Parathyroid adenoma (tissue), 2 donors: ENCODE results near the gene CPXM1.

ENCODE experiments used
- H2AFZ ChIP-seq: fragments of 300-600 bp; sonication (generic); one replicate; pipeline ENCODE4 v1.7.0; 2017; ENCODE audit warnings: antibody characterized with exemption, mild to moderate bottlenecking
- H3K27ac ChIP-seq: fragments of 300-600 bp; sonication (generic); one replicate; pipeline ENCODE4 v1.7.0; 2017
- H3K27me3 ChIP-seq: fragments of 300-600 bp; sonication (generic); one replicate; pipeline ENCODE4 v1.7.0; 2017; ENCODE audit warnings: low read length; ENCODE audit not compliant: control insufficient read depth, insufficient read depth
- H3K36me3 ChIP-seq: fragments of 300-600 bp; sonication (generic); one replicate; pipeline ENCODE4 v1.7.0; 2017; ENCODE audit warnings: low read length; ENCODE audit not compliant: control insufficient read depth, insufficient read depth
- H3K4me1 ChIP-seq: fragments of 300-600 bp; sonication (generic); one replicate; pipeline ENCODE4 v1.7.0; 2017; ENCODE audit warnings: control low read depth
- H3K4me2 ChIP-seq: fragments of 300-600 bp; sonication (generic); one replicate; pipeline ENCODE4 v1.7.0; 2017; ENCODE audit warnings: low read length
- H3K4me3 ChIP-seq: fragments of 300-600 bp; sonication (generic); one replicate; pipeline ENCODE4 v1.7.0; 2017; ENCODE audit warnings: low read depth, low read length
- H3K79me2 ChIP-seq: fragments of 300-600 bp; sonication (generic); one replicate; pipeline ENCODE4 v1.7.0; 2017; ENCODE audit warnings: control low read depth
- H3K9ac ChIP-seq: fragments of 300-600 bp; sonication (generic); one replicate; pipeline ENCODE4 v1.7.0; 2017; ENCODE audit warnings: mild to moderate bottlenecking
- H3K9me3 ChIP-seq: fragments of 300-600 bp; sonication (generic); one replicate; pipeline ENCODE4 v1.7.0; 2017; ENCODE audit warnings: low read length; ENCODE audit not compliant: control insufficient read depth
- CTCF ChIP-seq: fragments of 300-600 bp; sonication (generic); IDR thresholded peaks from one replicate; pipeline ENCODE4 v1.7.0; 2017; ENCODE audit warnings: antibody characterized with exemption, mild to moderate bottlenecking
- donor health status: primary hyperparathyroidism.

CPXM1 gene

DNA sequence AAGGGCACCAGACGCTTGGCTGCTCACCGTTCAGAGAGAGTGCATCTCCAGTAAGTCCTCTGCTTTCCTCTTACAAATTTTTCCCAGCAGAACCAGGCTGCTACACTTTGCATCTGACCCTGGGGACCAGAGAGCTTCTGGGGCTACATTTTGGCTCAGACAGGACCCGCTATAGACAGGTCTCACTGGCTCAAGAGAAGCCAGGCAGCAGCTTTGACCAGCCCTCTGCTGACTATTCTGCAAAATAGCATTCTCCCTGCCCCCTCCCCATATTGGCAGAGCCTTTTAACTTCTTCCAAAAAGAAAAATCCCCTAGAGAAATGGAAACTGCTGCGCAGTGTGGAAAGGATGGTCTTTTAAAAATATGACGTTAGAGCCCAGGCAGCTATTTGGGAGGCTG, 37.2 kb downstream of the CPXM1 start:
- no peak for TF ChIP-seq CTCF
- H3K79me2 ChIP-seq, result no peaks in the 10 kb centered on the region
- peaks cover under 1% of the 10 kb centered on the region for H3K4me1 ChIP-seq
- H3K27ac ChIP-seq, result no peak overlapping the region
- no peak overlapping the region for H3K4me3 ChIP-seq
- no peaks in the 10 kb centered on the region for H3K27me3 ChIP-seq
- no peaks in the 10 kb centered on the region for H3K9me3 ChIP-seq
- no peaks in the 10 kb centered on the region for H3K36me3 ChIP-seq
- no peak overlapping the region for H3K9ac ChIP-seq
- H3K4me2 ChIP-seq, result no peak overlapping the region
- no peak overlapping the region for H2AFZ ChIP-seq

DNA sequence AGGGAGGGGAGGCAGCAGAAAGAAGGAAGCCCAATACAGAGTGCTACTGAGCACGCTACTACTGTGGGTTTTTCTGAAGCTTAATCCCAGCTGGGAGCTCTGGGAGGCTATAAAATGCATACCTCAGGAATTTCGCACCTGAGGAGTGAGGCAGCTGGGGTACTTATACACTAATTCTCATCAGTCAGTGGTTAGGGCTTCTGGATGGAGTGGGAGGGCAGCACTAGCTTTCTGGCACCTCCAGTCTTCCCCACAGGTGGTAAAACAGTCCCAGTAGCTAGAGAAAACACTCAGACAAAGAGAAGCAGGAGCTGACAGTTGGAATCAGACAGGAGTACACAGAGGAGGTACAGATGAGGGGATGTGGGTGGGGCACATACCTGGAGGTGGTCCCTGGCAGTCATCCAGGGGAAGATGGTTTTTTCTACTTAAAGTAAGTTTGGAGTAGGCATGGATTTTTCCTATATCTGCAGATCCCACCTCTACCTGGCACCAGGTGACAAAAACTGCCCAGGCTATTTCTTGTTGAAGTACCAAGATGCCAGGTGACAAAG, 37.8 kb downstream of the CPXM1 start:
- Histone ChIP-seq H3K4me1 (no peaks in the 10 kb centered on the region), H3K27ac (no peak overlapping the region), H3K9me3 (no peaks in the 10 kb centered on the region), H3K9ac (no peak overlapping the region), H2AFZ (no peak overlapping the region), H3K79me2 (no peaks in the 10 kb centered on the region), H3K4me3 (no peak overlapping the region), H3K4me2 (no peak overlapping the region), H3K36me3 (no peaks in the 10 kb centered on the region), H3K27me3 (no peaks in the 10 kb centered on the region)
- TF ChIP-seq CTCF, result no peak

GRCh38 chr20:2761885-2762284, 38.5 kb downstream of the CPXM1 start:
- H2AFZ ChIP-seq, result no peak overlapping the region
- H3K27me3 ChIP-seq, result no peaks in the 10 kb centered on the region
- no peak for TF ChIP-seq CTCF

DNA sequence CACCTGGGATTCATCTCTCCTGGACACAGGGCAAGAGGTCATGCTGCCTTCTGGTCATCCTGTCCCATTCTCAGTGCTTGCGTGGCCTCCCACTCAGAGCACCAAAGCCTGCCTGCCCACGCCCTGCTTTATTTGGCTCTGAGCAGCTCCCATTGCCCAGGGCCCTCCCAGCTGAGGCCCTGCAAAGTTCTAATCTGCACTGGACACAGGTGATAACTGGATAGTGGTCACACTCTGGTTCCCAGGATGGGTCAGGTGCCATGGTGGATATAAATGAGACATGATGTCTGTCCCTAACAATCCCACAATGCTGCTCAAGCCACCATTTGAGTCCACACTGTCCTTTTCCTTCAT, 39.5 kb downstream of the CPXM1 start:
- Histone ChIP-seq H3K79me2 (no peaks in the 10 kb centered on the region), H2AFZ (no peak overlapping the region), H3K27me3 (no peaks in the 10 kb centered on the region), H3K4me1 (no peaks in the 10 kb centered on the region), H3K9me3 (no peaks in the 10 kb centered on the region), H3K4me3 (no peak overlapping the region), H3K36me3 (no peaks in the 10 kb centered on the region), H3K9ac (no peak overlapping the region), H3K27ac (no peak overlapping the region), H3K4me2 (no peak overlapping the region)
- no peak for TF ChIP-seq CTCF

More at GRCh38 chr20:2761885-2762284, 38.5 kb downstream of the CPXM1 start:
- no peaks in the 10 kb centered on the region for H3K36me3 ChIP-seq
- H3K79me2 ChIP-seq, result no peaks in the 10 kb centered on the region
- H3K27ac ChIP-seq, result no peak overlapping the region
- no peaks in the 10 kb centered on the region for H3K4me1 ChIP-seq
- no peaks in the 10 kb centered on the region for H3K9me3 ChIP-seq
- H3K4me3 ChIP-seq, result no peak overlapping the region
- H3K9ac ChIP-seq, result no peak overlapping the region
- H3K4me2 ChIP-seq, result no peak overlapping the region

DNA sequence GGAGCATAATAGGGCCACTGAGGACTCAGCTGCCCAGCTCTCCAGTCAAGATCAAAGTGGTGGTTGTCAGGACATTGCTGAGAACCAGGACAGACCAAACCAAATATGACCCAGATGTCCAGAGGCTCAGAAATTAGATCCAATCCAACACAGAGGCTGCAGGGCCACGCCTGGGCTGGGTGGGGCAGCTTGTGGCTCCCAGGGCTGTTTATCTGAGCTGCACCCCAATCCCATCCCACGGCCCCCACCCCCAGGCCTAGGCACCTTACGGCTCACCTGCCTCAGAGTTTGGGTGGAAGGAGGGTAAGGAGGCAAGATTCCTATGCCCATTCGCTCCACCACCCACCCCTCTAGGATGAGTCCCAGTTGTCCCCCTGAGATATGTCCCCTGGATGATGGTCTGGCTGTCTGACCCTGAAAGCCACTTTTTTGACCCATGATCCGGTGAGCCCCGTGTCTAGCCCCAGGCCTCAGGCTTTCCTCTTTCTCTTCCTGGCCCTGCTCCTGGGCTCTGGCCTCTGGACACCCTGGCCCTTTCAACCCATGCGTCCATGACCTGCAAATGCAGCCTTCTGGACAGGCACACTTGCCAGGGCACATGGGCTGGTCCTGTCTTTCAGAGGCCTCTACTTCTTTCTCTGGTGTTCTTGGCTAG, 40.0 kb downstream of the CPXM1 start:
- H3K79me2 ChIP-seq, result no peaks in the 10 kb centered on the region
- no peaks in the 10 kb centered on the region for H3K9me3 ChIP-seq
- H3K27ac ChIP-seq, result no peak overlapping the region
- H3K27me3 ChIP-seq, result no peaks in the 10 kb centered on the region
- no peaks in the 10 kb centered on the region for H3K36me3 ChIP-seq
- no peaks in the 10 kb centered on the region for H3K4me1 ChIP-seq
- H3K9ac ChIP-seq, result no peak overlapping the region
- no peak for TF ChIP-seq CTCF
- H2AFZ ChIP-seq, result no peak overlapping the region
- no peak overlapping the region for H3K4me3 ChIP-seq
- H3K4me2 ChIP-seq, result no peak overlapping the region
